Measurements from ENCODE around the gene RIMKLA.

- TF ChIP-seq CTCF (IDR thresholded peaks at IDR 0.05) (no peak), POLR2A (IDR thresholded peaks at IDR 0.05) (no peak)
Measured at GRCh38 chr1:42332877-42333276, 47.7 kb upstream of the RIMKLA start.
